DMS114 treated with DMSO at 0.1 percent for 48 hours (cell line): ENCODE data around the gene REPS2.

Experiments
- DNase-seq: peaks from one replicate; lab custom pipeline; 2025; ENCODE audit not compliant: unreplicated experiment; lab: John Stamatoyannopoulos, UW

Gene REPS2

GRCh38 chrX:16999275-16999674, 52.8 kb downstream of the REPS2 start:
- DNase-seq, result no peak

GRCh38 chrX:17000751-17001150, 54.3 kb downstream of the REPS2 start:
- DNase-seq, result no peak

GRCh38 chrX:17005712-17006368, 59.4 kb downstream of the REPS2 start:
- no peak for DNase-seq

- DNase-seq, result no peak
Measured at GRCh38 chrX:17007134-17007768, 60.8 kb downstream of the REPS2 start.

GRCh38 chrX:17009856-17010625, 63.6 kb downstream of the REPS2 start:
- DNase-seq, result no peak

- no peak for DNase-seq
Measured at GRCh38 chrX:17012465-17012864, 66.0 kb downstream of the REPS2 start.

GRCh38 chrX:17014216-17014615, 67.8 kb downstream of the REPS2 start:
- no peak for DNase-seq

GRCh38 chrX:17017134-17017533, 70.7 kb downstream of the REPS2 start:
- no peak for DNase-seq

GRCh38 chrX:17020356-17020755, 73.9 kb downstream of the REPS2 start:
- DNase-seq, result no peak

GRCh38 chrX:17020851-17021821, 74.7 kb downstream of the REPS2 start:
- no peak for DNase-seq

- DNase-seq, result no peak
Measured at GRCh38 chrX:17021851-17022604, 75.6 kb downstream of the REPS2 start.

GRCh38 chrX:17023661-17024060, 77.2 kb downstream of the REPS2 start:
- DNase-seq, result no peak

GRCh38 chrX:17024886-17025285, 78.4 kb downstream of the REPS2 start:
- no peak for DNase-seq

- no peak for DNase-seq
Measured at GRCh38 chrX:17025621-17026302, 79.3 kb downstream of the REPS2 start.

- no peak for DNase-seq
Measured at GRCh38 chrX:17027931-17028330, 81.5 kb downstream of the REPS2 start.

- DNase-seq, result no peak
Measured at GRCh38 chrX:17028356-17028755, 81.9 kb downstream of the REPS2 start.

GRCh38 chrX:17030092-17030491, 83.6 kb downstream of the REPS2 start:
- no peak for DNase-seq

GRCh38 chrX:17030580-17031270, 84.3 kb downstream of the REPS2 start:
- DNase-seq, result no peak

GRCh38 chrX:17031827-17032226, 85.4 kb downstream of the REPS2 start:
- no peak for DNase-seq
